Osteocyte (in vitro differentiated cells): ENCODE measurements around the gene VAPA. TPM values are rescaled to one million over a fixed set of nuclear protein-coding genes. Genes with fewer than 3 reads are reported as not detected.
"Not testable (repeated sequence)": the region's sequence is repeated elsewhere in the genome, so short reads cannot be mapped to it uniquely, and the experiment has no call there.

Experiments
- DNase-seq: peaks from one replicate; pipeline ENCODE4 v3.0.0; 2021; ENCODE audit warnings: mixed read lengths; ENCODE audit not compliant: unreplicated experiment; ENCODE audit errors: extremely low spot score
- H3K27ac Mint-ChIP-seq: one replicate; pipeline ENCODE4 v1.8.0; 2021; ENCODE audit warnings: mild to moderate bottlenecking, mixed read lengths; ENCODE audit not compliant: unreplicated experiment
- H3K27me3 Mint-ChIP-seq: one replicate; pipeline ENCODE4 v1.8.0; 2021; ENCODE audit warnings: mixed read lengths; ENCODE audit not compliant: unreplicated experiment
- H3K36me3 Mint-ChIP-seq: one replicate; pipeline ENCODE4 v1.8.0; 2021; ENCODE audit warnings: mixed read lengths; ENCODE audit not compliant: unreplicated experiment
- H3K4me1 Mint-ChIP-seq: one replicate; pipeline ENCODE4 v1.8.0; 2021; ENCODE audit warnings: mixed read lengths; ENCODE audit not compliant: unreplicated experiment
- H3K4me3 Mint-ChIP-seq: one replicate; pipeline ENCODE4 v1.8.0; 2021; ENCODE audit warnings: mild to moderate bottlenecking, moderate library complexity, mixed read lengths; ENCODE audit not compliant: unreplicated experiment
- H3K9me3 Mint-ChIP-seq: one replicate; pipeline ENCODE4 v1.8.0; 2021; ENCODE audit warnings: mixed read lengths; ENCODE audit not compliant: unreplicated experiment
- CTCF ChIP-seq: fragments of 200-600 bp; sonication (generic); IDR thresholded peaks from 2 replicates; pipeline ENCODE4 v1.5.0; 2021; ENCODE audit warnings: antibody characterized with exemption, mild to moderate bottlenecking, moderate library complexity
- total RNA-seq: library from RNA; stranded (reverse); gene quantifications from 2 replicates; pipeline ENCODE4 v1.2.1, GENCODE V29; 2021

The VAPA gene
- total RNA-seq, 1 donor from 2014 or later = 157 TPM

GRCh38 chr18:9887992-9888391 lies 25.8 kb upstream of the VAPA start:
- no peak for DNase-seq
- TF ChIP-seq CTCF = no peak
- no peaks in the 10 kb centered on the region for H3K9me3 Mint-ChIP-seq
- no peaks in the 10 kb centered on the region for H3K4me1 Mint-ChIP-seq
- H3K27ac Mint-ChIP-seq = no peak overlapping the region
- H3K27me3 Mint-ChIP-seq = no peaks in the 10 kb centered on the region
- H3K36me3 Mint-ChIP-seq = no peaks in the 10 kb centered on the region
- no peak overlapping the region for H3K4me3 Mint-ChIP-seq

GRCh38 chr18:9890196-9890595 lies 23.6 kb upstream of the VAPA start:
- no peak overlapping the region for H3K4me3 Mint-ChIP-seq
- H3K36me3 Mint-ChIP-seq = no peaks in the 10 kb centered on the region
- no peak overlapping the region for H3K27ac Mint-ChIP-seq
- DNase-seq = no peak
- no peaks in the 10 kb centered on the region for H3K27me3 Mint-ChIP-seq
- no peak for TF ChIP-seq CTCF
- no peaks in the 10 kb centered on the region for H3K9me3 Mint-ChIP-seq
- no peaks in the 10 kb centered on the region for H3K4me1 Mint-ChIP-seq

GRCh38 chr18:9890957-9891356 lies 22.9 kb upstream of the VAPA start:
- TF ChIP-seq CTCF = no peak
- H3K9me3 Mint-ChIP-seq = no peaks in the 10 kb centered on the region
- DNase-seq = no peak
- no peak overlapping the region for H3K27ac Mint-ChIP-seq
- H3K4me1 Mint-ChIP-seq = no peaks in the 10 kb centered on the region
- H3K4me3 Mint-ChIP-seq = no peak overlapping the region
- no peaks in the 10 kb centered on the region for H3K36me3 Mint-ChIP-seq
- no peaks in the 10 kb centered on the region for H3K27me3 Mint-ChIP-seq

- not testable (repeated sequence) for DNase-seq
These were observed 22.3 kb upstream of the VAPA start for GRCh38 chr18:9891515-9891914.

GRCh38 chr18:9894454-9895068 lies 19.3 kb upstream of the VAPA start:
- no peaks in the 10 kb centered on the region for H3K27me3 Mint-ChIP-seq
- no peak overlapping the region for H3K4me3 Mint-ChIP-seq
- DNase-seq = no peak
- no peaks in the 10 kb centered on the region for H3K4me1 Mint-ChIP-seq
- no peaks in the 10 kb centered on the region for H3K36me3 Mint-ChIP-seq
- H3K27ac Mint-ChIP-seq = no peak overlapping the region
- no peak for TF ChIP-seq CTCF
- H3K9me3 Mint-ChIP-seq = no peaks in the 10 kb centered on the region

More at GRCh38 chr18:9891515-9891914, 22.3 kb upstream of the VAPA start:
- not testable (repeated sequence) for H3K27ac Mint-ChIP-seq, H3K36me3 Mint-ChIP-seq, H3K27me3 Mint-ChIP-seq, H3K4me1 Mint-ChIP-seq, H3K4me3 Mint-ChIP-seq, H3K9me3 Mint-ChIP-seq

GRCh38 chr18:9897129-9897528 lies 16.7 kb upstream of the VAPA start:
- Mint-ChIP-seq H3K36me3 (no peaks in the 10 kb centered on the region), H3K27me3 (no peaks in the 10 kb centered on the region)

GRCh38 chr18:9897787-9898291 lies 16.0 kb upstream of the VAPA start:
- H3K27me3 Mint-ChIP-seq, H3K36me3 Mint-ChIP-seq, H3K4me1 Mint-ChIP-seq, DNase-seq, H3K4me3 Mint-ChIP-seq, H3K9me3 Mint-ChIP-seq, H3K27ac Mint-ChIP-seq: not testable (repeated sequence)

More at GRCh38 chr18:9897129-9897528, 16.7 kb upstream of the VAPA start:
- TF ChIP-seq CTCF = no peak
- H3K27ac Mint-ChIP-seq = no peak overlapping the region
- no peaks in the 10 kb centered on the region for H3K4me1 Mint-ChIP-seq
- DNase-seq = no peak
- no peak overlapping the region for H3K4me3 Mint-ChIP-seq
- no peaks in the 10 kb centered on the region for H3K9me3 Mint-ChIP-seq
